SK-N-SH treated with all-trans-retinoic acid at 6 μM for 48 hours (cell line): Measurements from ENCODE around the gene OSBPL1A.

Experiments used
- ATAC-seq: fragments of 200-7000 bp; cut with Tn5 transposase; 3 replicates; pipeline ENCODE4 v1.9.1; 2020; ENCODE audit warnings: mild to moderate bottlenecking, moderate library complexity
- ARNTL ChIP-seq: fragments of 450-650 bp; formaldehyde crosslinking; IDR thresholded peaks from 2 replicates; pipeline ENCODE4 v1.5.0; 2020; ENCODE audit warnings: low read depth, mild to moderate bottlenecking, moderate library complexity, borderline replicate concordance
- BACH2 ChIP-seq: fragments of 250-450 bp; sonication (Bioruptor Pico); IDR thresholded peaks from 2 replicates; pipeline ENCODE4 v1.9.0; 2021; ENCODE audit warnings: mild to moderate bottlenecking, borderline replicate concordance
- CSDC2 ChIP-seq: fragments of 250-450 bp; sonication (Bioruptor Pico); IDR thresholded peaks from 2 replicates; pipeline ENCODE4 v1.5.0; 2020; ENCODE audit warnings: mild to moderate bottlenecking, moderate library complexity
- ESRRG ChIP-seq: fragments of 250-450 bp; sonication (Bioruptor Pico); IDR thresholded peaks from 2 replicates; pipeline ENCODE4 v1.6.1; 2021; ENCODE audit warnings: mild to moderate bottlenecking
- ISL1 ChIP-seq: fragments of 250-450 bp; sonication (Bioruptor Pico); IDR thresholded peaks from 2 replicates; pipeline ENCODE4 v2.1.2; 2022; ENCODE audit warnings: mild to moderate bottlenecking, moderate library complexity
- OSR1 ChIP-seq: fragments of 250-450 bp; sonication (Bioruptor Pico); IDR thresholded peaks from 2 replicates; pipeline ENCODE4 v1.8.0; 2022; ENCODE audit warnings: moderate library complexity, mild to moderate bottlenecking, inconsistent platforms
- PPARA ChIP-seq: fragments of 250-450 bp; sonication (Bioruptor Pico); IDR thresholded peaks from 2 replicates; pipeline ENCODE4 v1.5.0; 2020; ENCODE audit warnings: mild to moderate bottlenecking, borderline replicate concordance
- RARB ChIP-seq: fragments of 250-450 bp; sonication (Bioruptor Pico); IDR thresholded peaks from 2 replicates; pipeline ENCODE4 v1.8.0; 2021; ENCODE audit warnings: mild to moderate bottlenecking, moderate library complexity
- SNAI2 ChIP-seq: fragments of 250-450 bp; sonication (Bioruptor Pico); IDR thresholded peaks from 2 replicates; pipeline ENCODE4 v1.5.0; 2020; ENCODE audit warnings: mild to moderate bottlenecking, moderate library complexity
- TCF4 ChIP-seq: fragments of 250-450 bp; sonication (Bioruptor Pico); IDR thresholded peaks from 2 replicates; pipeline ENCODE4 v1.8.0; 2021; ENCODE audit warnings: mild to moderate bottlenecking, moderate library complexity, borderline replicate concordance
- ZC3H10 ChIP-seq: fragments of 250-450 bp; sonication (Bioruptor Pico); IDR thresholded peaks from 2 replicates; pipeline ENCODE4 v1.5.1; 2021; ENCODE audit warnings: mild to moderate bottlenecking, moderate library complexity
- ZFP3 ChIP-seq: fragments of 250-450 bp; sonication (Bioruptor Pico); IDR thresholded peaks from 2 replicates; pipeline ENCODE4 v1.5.0; 2020; ENCODE audit warnings: mild to moderate bottlenecking, moderate library complexity
- ZFP30 ChIP-seq: fragments of 450-650 bp; formaldehyde crosslinking; IDR thresholded peaks from 2 replicates; pipeline ENCODE4 v1.5.0; 2022; ENCODE audit warnings: mild to moderate bottlenecking, moderate library complexity
- ZNF70 ChIP-seq: fragments of 450-650 bp; formaldehyde crosslinking; IDR thresholded peaks from 2 replicates; pipeline ENCODE4 v1.5.0; 2020; ENCODE audit warnings: mild to moderate bottlenecking, moderate library complexity
- ZNF8 ChIP-seq: fragments of 450-650 bp; formaldehyde crosslinking; IDR thresholded peaks from 2 replicates; pipeline ENCODE4 v1.5.0; 2020; ENCODE audit warnings: mild to moderate bottlenecking, moderate library complexity
- TF ChIP-seq, protein P1 (sequence below): fragments of 250-450 bp; sonication (Bioruptor Pico); IDR thresholded peaks from 2 replicates; pipeline ENCODE4 v1.5.1; 2021; ENCODE audit warnings: mild to moderate bottlenecking, moderate library complexity
- TF ChIP-seq, protein P2 (sequence below): fragments of 250-450 bp; sonication (Bioruptor Pico); IDR thresholded peaks from 2 replicates; pipeline ENCODE4 v1.5.1; 2020; ENCODE audit warnings: low read depth, mild to moderate bottlenecking, moderate library complexity
- TF ChIP-seq, protein P3 (sequence below): fragments of 250-450 bp; sonication (Bioruptor Pico); IDR thresholded peaks from 2 replicates; pipeline ENCODE4 v1.5.0; 2020; ENCODE audit warnings: mild to moderate bottlenecking, moderate library complexity
- TF ChIP-seq, protein P4 (sequence below): fragments of 250-450 bp; sonication (Bioruptor Pico); IDR thresholded peaks from 2 replicates; pipeline ENCODE4 v1.8.0; 2020; ENCODE audit warnings: mild to moderate bottlenecking, moderate library complexity, borderline replicate concordance

The OSBPL1A gene

DNA sequence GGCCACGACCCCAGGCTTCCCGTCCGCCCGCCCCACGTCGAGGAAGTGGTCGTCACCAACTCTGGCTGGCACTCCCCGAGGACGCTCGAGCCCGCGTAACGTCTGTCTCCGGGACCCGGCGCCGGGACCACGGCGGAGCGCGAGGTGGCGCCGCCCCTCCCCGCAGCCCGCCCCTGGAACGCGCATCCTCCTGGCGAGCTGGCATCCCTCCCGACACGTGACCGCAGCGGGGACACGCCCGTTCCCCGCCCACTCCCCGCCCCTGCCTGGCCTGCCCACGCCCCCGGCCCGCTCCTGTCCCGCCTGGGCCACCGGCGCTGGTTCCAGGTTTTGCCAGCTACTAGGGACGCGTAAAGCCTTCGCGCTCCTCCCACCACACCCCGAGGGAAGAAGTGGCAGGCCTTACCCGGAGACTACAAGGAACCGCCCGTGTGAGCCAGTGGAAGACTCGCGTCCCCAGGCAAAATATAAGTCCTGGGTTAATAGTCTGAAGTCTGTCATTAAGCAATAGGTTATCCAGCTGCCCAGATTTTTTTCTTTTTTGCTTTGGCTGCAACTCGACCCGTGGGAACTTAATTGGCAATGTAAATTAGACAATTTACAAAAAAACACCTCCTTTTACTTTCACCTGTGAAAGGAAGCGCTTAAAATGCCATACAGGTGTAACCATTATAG, at the start of gene OSBPL1A:
TSS of gene OSBPL1A (minus strand) at position 131 of the 675 bp plus-strand sequence. CDS start 20,291 bp downstream, outside the sequence.
- TF ChIP-seq, protein P1, sequence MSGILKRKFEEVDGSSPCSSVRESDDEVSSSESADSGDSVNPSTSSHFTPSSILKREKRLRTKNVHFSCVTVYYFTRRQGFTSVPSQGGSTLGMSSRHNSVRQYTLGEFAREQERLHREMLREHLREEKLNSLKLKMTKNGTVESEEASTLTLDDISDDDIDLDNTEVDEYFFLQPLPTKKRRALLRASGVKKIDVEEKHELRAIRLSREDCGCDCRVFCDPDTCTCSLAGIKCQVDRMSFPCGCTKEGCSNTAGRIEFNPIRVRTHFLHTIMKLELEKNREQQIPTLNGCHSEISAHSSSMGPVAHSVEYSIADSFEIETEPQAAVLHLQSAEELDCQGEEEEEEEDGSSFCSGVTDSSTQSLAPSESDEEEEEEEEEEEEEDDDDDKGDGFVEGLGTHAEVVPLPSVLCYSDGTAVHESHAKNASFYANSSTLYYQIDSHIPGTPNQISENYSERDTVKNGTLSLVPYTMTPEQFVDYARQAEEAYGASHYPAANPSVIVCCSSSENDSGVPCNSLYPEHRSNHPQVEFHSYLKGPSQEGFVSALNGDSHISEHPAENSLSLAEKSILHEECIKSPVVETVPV: no peak
- TF ChIP-seq ARNTL (CRISPR knock-in tag) (peak; percentile 64; the same call in 1 of the 2 replicates), ESRRG (CRISPR knock-in tag) (no peak), PPARA (CRISPR knock-in tag) (no peak), ISL1 (no peak)
- TF ChIP-seq, protein P2, sequence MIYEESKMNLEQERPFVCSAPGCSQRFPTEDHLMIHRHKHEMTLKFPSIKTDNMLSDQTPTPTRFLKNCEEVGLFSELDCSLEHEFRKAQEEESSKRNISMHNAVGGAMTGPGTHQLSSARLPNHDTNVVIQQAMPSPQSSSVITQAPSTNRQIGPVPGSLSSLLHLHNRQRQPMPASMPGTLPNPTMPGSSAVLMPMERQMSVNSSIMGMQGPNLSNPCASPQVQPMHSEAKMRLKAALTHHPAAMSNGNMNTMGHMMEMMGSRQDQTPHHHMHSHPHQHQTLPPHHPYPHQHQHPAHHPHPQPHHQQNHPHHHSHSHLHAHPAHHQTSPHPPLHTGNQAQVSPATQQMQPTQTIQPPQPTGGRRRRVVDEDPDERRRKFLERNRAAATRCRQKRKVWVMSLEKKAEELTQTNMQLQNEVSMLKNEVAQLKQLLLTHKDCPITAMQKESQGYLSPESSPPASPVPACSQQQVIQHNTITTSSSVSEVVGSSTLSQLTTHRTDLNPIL: no peak
- TF ChIP-seq, all 23 proteins: peak for 1
- peak; percentile 93 for ATAC-seq

DNA sequence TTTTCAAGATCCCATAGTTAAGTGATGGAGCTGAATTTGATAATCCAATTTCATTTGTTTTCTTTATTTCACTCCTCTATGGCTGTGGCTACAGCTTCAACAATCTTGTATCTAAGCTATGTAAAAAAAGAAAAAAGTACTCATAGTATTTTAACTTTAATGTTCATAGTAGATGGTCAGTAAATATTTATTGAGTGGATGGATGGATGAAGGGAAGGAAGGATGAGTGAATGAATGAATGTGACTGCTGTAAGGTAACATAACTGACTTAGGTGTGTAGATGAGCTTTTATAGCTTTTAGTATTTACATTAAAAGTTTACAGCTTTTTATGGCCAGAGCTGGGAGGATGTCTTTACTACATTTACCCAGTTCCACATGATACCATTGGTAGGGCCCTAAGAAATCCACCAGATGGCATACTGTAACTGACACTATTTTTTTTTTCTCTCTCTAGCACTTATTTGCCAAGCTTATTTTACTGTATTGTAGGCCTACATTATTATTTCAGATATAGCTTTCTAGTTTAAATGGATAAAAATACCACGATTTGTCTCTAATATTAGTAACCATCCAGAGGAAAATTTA, 49.4 kb upstream of the OSBPL1A start:
- TF ChIP-seq, protein P3, sequence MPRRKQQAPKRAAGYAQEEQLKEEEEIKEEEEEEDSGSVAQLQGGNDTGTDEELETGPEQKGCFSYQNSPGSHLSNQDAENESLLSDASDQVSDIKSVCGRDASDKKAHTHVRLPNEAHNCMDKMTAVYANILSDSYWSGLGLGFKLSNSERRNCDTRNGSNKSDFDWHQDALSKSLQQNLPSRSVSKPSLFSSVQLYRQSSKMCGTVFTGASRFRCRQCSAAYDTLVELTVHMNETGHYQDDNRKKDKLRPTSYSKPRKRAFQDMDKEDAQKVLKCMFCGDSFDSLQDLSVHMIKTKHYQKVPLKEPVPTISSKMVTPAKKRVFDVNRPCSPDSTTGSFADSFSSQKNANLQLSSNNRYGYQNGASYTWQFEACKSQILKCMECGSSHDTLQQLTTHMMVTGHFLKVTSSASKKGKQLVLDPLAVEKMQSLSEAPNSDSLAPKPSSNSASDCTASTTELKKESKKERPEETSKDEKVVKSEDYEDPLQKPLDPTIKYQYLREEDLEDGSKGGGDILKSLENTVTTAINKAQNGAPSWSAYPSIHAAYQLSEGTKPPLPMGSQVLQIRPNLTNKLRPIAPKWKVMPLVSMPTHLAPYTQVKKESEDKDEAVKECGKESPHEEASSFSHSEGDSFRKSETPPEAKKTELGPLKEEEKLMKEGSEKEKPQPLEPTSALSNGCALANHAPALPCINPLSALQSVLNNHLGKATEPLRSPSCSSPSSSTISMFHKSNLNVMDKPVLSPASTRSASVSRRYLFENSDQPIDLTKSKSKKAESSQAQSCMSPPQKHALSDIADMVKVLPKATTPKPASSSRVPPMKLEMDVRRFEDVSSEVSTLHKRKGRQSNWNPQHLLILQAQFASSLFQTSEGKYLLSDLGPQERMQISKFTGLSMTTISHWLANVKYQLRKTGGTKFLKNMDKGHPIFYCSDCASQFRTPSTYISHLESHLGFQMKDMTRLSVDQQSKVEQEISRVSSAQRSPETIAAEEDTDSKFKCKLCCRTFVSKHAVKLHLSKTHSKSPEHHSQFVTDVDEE: no peak
- TF ChIP-seq, all 23 proteins: peak for 0
- ATAC-seq: peak; percentile 62

DNA sequence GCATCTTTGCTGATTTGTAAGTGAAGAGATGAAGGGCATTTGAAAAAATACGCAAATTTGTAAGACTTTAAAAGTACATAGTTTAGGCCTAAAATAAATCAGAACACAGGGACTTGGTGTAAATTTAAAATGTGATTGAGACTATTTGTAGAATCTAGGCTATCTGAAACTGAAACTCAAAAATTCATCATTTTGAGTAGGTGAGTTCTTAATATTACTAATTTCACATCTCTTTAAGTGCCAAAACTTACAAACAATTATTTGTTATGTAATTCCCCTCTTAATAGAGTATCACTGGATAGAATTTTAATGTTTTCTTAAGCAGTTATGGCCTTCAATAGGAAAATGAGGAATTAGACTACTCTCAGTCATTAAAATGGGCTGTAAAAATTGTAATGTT, 48.8 kb upstream of the OSBPL1A start:
- ATAC-seq: no peak
- TF ChIP-seq ZFP30 (CRISPR knock-in tag) (no peak), PPARA (CRISPR knock-in tag) (no peak), SNAI2 (CRISPR knock-in tag) (no peak), TCF4 (CRISPR knock-in tag) (no peak), ZFP3 (no peak), OSR1 (CRISPR knock-in tag) (no peak), ISL1 (no peak), ZNF8 (CRISPR knock-in tag) (no peak), ZC3H10 (CRISPR knock-in tag) (no peak), ZNF70 (CRISPR knock-in tag) (no peak), BACH2 (CRISPR knock-in tag) (no peak), RARB (CRISPR knock-in tag) (no peak), CSDC2 (no peak)
- TF ChIP-seq, protein P2: no peak
- TF ChIP-seq, protein P4, sequence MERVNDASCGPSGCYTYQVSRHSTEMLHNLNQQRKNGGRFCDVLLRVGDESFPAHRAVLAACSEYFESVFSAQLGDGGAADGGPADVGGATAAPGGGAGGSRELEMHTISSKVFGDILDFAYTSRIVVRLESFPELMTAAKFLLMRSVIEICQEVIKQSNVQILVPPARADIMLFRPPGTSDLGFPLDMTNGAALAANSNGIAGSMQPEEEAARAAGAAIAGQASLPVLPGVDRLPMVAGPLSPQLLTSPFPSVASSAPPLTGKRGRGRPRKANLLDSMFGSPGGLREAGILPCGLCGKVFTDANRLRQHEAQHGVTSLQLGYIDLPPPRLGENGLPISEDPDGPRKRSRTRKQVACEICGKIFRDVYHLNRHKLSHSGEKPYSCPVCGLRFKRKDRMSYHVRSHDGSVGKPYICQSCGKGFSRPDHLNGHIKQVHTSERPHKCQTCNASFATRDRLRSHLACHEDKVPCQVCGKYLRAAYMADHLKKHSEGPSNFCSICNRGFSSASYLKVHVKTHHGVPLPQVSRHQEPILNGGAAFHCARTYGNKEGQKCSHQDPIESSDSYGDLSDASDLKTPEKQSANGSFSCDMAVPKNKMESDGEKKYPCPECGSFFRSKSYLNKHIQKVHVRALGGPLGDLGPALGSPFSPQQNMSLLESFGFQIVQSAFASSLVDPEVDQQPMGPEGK (CRISPR knock-in tag): no peak

DNA sequence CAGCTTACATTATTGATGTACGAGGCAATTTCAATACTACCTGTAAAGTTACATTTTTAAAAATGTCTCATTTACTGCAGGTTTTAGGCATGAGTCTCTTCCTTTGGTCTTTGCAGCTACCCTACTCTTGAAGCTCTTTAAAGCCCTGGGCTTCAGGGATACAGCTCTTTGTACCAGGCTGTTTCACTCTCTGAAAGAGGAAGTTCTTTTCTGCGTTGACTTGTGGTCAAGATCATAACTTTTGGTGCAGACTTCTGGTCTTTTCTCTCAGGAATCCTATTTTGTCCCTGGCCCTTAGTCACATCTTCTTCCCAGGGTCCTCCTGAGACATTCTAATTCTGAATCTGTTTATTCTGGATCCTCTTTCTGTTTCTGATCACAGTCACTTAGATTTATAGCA, 46.2 kb upstream of the OSBPL1A start:
- no peak for ATAC-seq
- no peak for TF ChIP-seq ZFP3
- TF ChIP-seq TCF4 (CRISPR knock-in tag): no peak
- TF ChIP-seq ZNF8 (CRISPR knock-in tag): no peak
- TF ChIP-seq OSR1 (CRISPR knock-in tag): no peak
- TF ChIP-seq ZNF70 (CRISPR knock-in tag): no peak
- TF ChIP-seq ISL1: no peak
- TF ChIP-seq, protein P3: no peak
- no peak for TF ChIP-seq ZFP30 (CRISPR knock-in tag)
- no peak for TF ChIP-seq PPARA (CRISPR knock-in tag)
- TF ChIP-seq ZC3H10 (CRISPR knock-in tag): no peak
- TF ChIP-seq, all 23 proteins: peak for 0
